Neural cell (in vitro differentiated cells): ENCODE data around the gene TMEM218. TPM values are rescaled to one million over a fixed set of nuclear protein-coding genes. Genes with fewer than 3 reads are reported as not detected.

Experiments
- H2AFZ ChIP-seq: fragments of 200-600, 300-800 bp; sonication (generic), shearing (Covaris generic); 2 replicates; pipeline ENCODE4 v1.6.0; 2014; ENCODE audit warnings: low read depth, mild to moderate bottlenecking, antibody characterized with exemption, low read length, moderate library complexity
- H3F3A ChIP-seq: fragments of 200-600 bp; shearing (Covaris generic); 2 replicates; pipeline ENCODE4 v1.6.1; 2016; ENCODE audit warnings: mild to moderate bottlenecking, moderate library complexity, mixed read lengths, antibody characterized with exemption, low read length; ENCODE audit not compliant: insufficient read depth, poor library complexity, severe bottlenecking
- H3K27ac ChIP-seq: fragments of 200-600, 300-800 bp; sonication (generic), shearing (Covaris generic); 2 replicates; pipeline ENCODE4 v1.5.1; 2014; ENCODE audit warnings: mild to moderate bottlenecking, low read length, moderate library complexity
- H3K27me3 ChIP-seq: fragments of 300-800, 200-600 bp; sonication (generic), shearing (Covaris generic); 2 replicates; pipeline ENCODE4 v1.6.0; 2014; ENCODE audit warnings: mild to moderate bottlenecking, low read depth, low read length, moderate library complexity; ENCODE audit not compliant: insufficient read depth
- H3K36me3 ChIP-seq: fragments of 300-800, 200-600 bp; sonication (generic), shearing (Covaris generic); 2 replicates; pipeline ENCODE4 v1.5.1; 2014; ENCODE audit warnings: mild to moderate bottlenecking, antibody characterized with exemption, low read length, moderate library complexity; ENCODE audit not compliant: insufficient read depth
- H3K4me2 ChIP-seq: fragments of 300-800, 200-600 bp; sonication (generic), shearing (Covaris generic); 2 replicates; pipeline ENCODE4 v1.6.0; 2014; ENCODE audit warnings: mild to moderate bottlenecking, low read length
- H3K4me3 ChIP-seq: fragments of 300-800, 200-600 bp; sonication (generic), shearing (Covaris generic); 2 replicates; pipeline ENCODE4 v1.5.1; 2014; ENCODE audit warnings: mild to moderate bottlenecking, low read length, moderate library complexity
- H3K79me2 ChIP-seq: fragments of 200-600 bp; shearing (Covaris generic); replicated peaks from 2 replicates; pipeline ENCODE4 v1.6.0; 2014; ENCODE audit warnings: mild to moderate bottlenecking, low read length, moderate library complexity; ENCODE audit not compliant: insufficient read depth
- H3K9ac ChIP-seq: fragments of 300-800, 200-600 bp; sonication (generic), shearing (Covaris generic); 2 replicates; pipeline ENCODE4 v1.6.1; 2016; ENCODE audit warnings: mild to moderate bottlenecking, low read length, mixed read lengths
- H3K9me2 ChIP-seq: fragments of 200-600 bp; shearing (Covaris generic); 2 replicates; pipeline ENCODE4 v1.6.1; 2016; ENCODE audit warnings: mild to moderate bottlenecking, low read length, mixed read lengths; ENCODE audit not compliant: insufficient read depth
- H3K9me3 ChIP-seq: fragments of 200-600, 300-800 bp; sonication (generic), shearing (Covaris generic); 2 replicates; pipeline ENCODE4 v1.6.1; 2016; ENCODE audit warnings: mild to moderate bottlenecking, mixed run types, low read length, moderate library complexity, mixed read lengths
- H4K20me1 ChIP-seq: fragments of 200-600 bp; shearing (Covaris generic); 2 replicates; pipeline ENCODE4 v1.6.1; 2016; ENCODE audit warnings: mild to moderate bottlenecking, mixed run types; ENCODE audit not compliant: insufficient read depth
- EP300 ChIP-seq: fragments of 450-650 bp; conservative IDR thresholded peaks from 2 replicates; pipeline ENCODE4 v1.6.1; 2014; ENCODE audit warnings: antibody characterized with exemption, mild to moderate bottlenecking, moderate library complexity; ENCODE audit not compliant: poor library complexity, severe bottlenecking
- EZH2 ChIP-seq: fragments of 200-600, 300-800 bp; shearing (Covaris generic), sonication (generic); IDR thresholded peaks from 2 replicates; pipeline ENCODE4 v1.6.1; 2014; ENCODE audit warnings: antibody characterized with exemption, low read length, borderline replicate concordance, mild to moderate bottlenecking; ENCODE audit not compliant: insufficient read depth, poor library complexity, severe bottlenecking
- MXI1 ChIP-seq: fragments of 450-650 bp; conservative IDR thresholded peaks from 2 replicates; pipeline ENCODE4 v1.6.1; 2014; ENCODE audit warnings: antibody characterized with exemption, mild to moderate bottlenecking; ENCODE audit not compliant: poor library complexity, severe bottlenecking
- POLR2AphosphoS5 ChIP-seq: IDR thresholded peaks from 2 replicates; pipeline ENCODE4 v1.6.1; 2012
- RAD21 ChIP-seq: fragments of 450-650 bp; conservative IDR thresholded peaks from 2 replicates; pipeline ENCODE4 v1.6.1; 2014; ENCODE audit warnings: antibody characterized with exemption, mild to moderate bottlenecking, moderate library complexity
- SMC3 ChIP-seq: fragments of 450-650 bp; conservative IDR thresholded peaks from 2 replicates; pipeline ENCODE4 v1.6.1; 2014; ENCODE audit warnings: antibody characterized with exemption, mild to moderate bottlenecking, moderate library complexity; ENCODE audit not compliant: poor library complexity
- TAF1 ChIP-seq: IDR thresholded peaks from 2 replicates; pipeline ENCODE4 v1.6.1; 2012; ENCODE audit warnings: low read depth
- polyA plus RNA-seq: library from polyadenylated mRNA; depleted of rRNA; stranded (reverse); fragments of >200 nt; gene quantifications from 2 replicates; pipeline ENCODE4 v1.2.3, GENCODE V29; 2014
- TF ChIP-seq, protein P1 (sequence below): IDR thresholded peaks from 2 replicates; pipeline ENCODE4 v1.6.1; 2012; ENCODE audit warnings: borderline replicate concordance
- TF ChIP-seq, protein P2 (sequence below): fragments of 450-650 bp; IDR thresholded peaks from 2 replicates; pipeline ENCODE4 v1.5.1; 2014; ENCODE audit warnings: antibody characterized with exemption, mild to moderate bottlenecking, moderate library complexity; ENCODE audit not compliant: poor library complexity, severe bottlenecking

Gene TMEM218
- polyA plus RNA-seq, 1 donor from 2014 or later = 70.0 TPM

DNA sequence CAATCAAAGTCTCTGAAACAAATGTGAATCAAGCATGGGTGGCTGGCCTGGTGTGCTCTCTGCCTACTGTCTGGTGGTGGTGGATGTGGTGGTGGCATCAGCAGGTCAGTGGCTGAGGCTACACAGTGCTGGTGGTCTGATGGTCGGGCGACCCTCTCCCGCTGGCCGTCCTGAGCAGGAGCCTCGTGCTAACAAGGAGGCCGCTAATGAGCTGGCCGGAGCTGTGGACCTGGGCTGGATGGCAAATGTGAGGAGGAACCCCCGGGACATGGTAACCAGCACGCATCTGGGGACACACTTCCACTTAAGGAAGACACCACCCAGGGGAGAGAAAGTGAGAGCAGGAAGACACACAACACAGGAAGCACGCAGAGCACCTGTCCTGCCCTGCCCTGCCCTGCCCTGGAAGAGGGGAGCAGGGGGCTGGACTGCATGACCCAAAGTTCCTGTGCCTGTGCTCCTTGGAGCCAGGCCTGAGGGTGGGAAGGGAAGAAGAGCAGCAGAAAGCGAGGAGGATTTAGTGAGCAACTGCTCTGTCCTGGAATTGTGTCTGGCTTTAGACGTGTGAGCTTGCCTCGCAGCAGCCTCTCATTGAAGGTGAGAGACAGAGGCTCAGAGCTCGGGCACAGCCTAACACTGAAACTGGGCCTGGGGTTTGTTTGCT, 24.7 kb downstream of the TMEM218 start:
- H3K27me3 ChIP-seq = no peaks in the 10 kb centered on the region
- no peaks in the 10 kb centered on the region for H3K9me3 ChIP-seq
- H4K20me1 ChIP-seq = no peaks in the 10 kb centered on the region
- H3K4me3 ChIP-seq = no peak overlapping the region
- H3K9ac ChIP-seq = no peak overlapping the region
- no peaks in the 10 kb centered on the region for H3K36me3 ChIP-seq
- no peak for TF ChIP-seq POLR2AphosphoS5
- TF ChIP-seq RAD21 = no peak
- no peak for TF ChIP-seq EP300
- no peaks in the 10 kb centered on the region for H3K79me2 ChIP-seq
- H2AFZ ChIP-seq = no peak overlapping the region
- H3K4me2 ChIP-seq = no peak overlapping the region
- no peaks in the 10 kb centered on the region for H3K9me2 ChIP-seq
- no peak overlapping the region for H3K27ac ChIP-seq
- H3F3A ChIP-seq = no peaks in the 10 kb centered on the region

DNA sequence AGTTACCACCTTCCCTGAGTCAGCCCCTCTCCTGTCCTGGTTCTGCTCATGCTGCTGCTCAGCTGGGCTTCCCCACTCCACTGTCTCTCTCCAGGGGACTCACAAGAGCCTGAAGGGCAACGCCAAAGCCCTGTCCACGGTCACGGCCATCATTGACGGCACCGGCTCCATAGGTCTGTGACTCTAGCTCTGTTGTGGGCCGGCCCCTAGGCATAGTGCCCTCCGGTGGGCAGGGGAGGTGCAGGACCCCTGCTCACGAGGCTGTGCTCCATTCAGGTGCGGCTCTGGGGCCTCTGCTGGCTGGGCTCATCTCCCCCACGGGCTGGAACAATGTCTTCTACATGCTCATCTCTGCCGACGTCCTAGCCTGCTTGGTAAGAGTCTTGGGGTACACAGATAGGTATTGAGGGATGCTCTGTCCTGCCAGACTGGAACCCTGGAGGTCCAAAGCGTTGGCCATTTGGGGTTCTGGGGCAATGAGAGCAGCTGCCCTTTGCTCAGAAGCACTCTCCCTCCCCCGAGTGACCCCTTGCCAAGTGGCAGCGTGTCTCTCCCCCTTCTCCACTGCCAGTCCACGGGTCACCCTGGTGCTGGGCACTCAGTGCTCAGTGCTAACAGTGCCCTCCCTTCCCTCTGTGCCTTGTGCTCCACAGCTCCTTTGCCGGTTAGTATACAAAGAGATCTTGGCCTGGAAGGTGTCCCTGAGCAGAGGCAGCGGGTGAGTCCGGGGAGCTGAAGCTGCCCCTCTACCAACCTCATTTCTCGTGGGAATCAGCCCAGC, 25.9 kb downstream of the TMEM218 start:
- Histone ChIP-seq H3K4me2 (no peak overlapping the region), H3K9ac (no peak overlapping the region), H3K36me3 (no peaks in the 10 kb centered on the region), H3K9me3 (no peaks in the 10 kb centered on the region), H3F3A (no peaks in the 10 kb centered on the region), H2AFZ (no peak overlapping the region), H3K4me3 (no peak overlapping the region), H3K27me3 (no peaks in the 10 kb centered on the region), H3K9me2 (no peaks in the 10 kb centered on the region), H3K27ac (no peak overlapping the region), H4K20me1 (no peaks in the 10 kb centered on the region), H3K79me2 (no peaks in the 10 kb centered on the region)
- TF ChIP-seq, protein P1, sequence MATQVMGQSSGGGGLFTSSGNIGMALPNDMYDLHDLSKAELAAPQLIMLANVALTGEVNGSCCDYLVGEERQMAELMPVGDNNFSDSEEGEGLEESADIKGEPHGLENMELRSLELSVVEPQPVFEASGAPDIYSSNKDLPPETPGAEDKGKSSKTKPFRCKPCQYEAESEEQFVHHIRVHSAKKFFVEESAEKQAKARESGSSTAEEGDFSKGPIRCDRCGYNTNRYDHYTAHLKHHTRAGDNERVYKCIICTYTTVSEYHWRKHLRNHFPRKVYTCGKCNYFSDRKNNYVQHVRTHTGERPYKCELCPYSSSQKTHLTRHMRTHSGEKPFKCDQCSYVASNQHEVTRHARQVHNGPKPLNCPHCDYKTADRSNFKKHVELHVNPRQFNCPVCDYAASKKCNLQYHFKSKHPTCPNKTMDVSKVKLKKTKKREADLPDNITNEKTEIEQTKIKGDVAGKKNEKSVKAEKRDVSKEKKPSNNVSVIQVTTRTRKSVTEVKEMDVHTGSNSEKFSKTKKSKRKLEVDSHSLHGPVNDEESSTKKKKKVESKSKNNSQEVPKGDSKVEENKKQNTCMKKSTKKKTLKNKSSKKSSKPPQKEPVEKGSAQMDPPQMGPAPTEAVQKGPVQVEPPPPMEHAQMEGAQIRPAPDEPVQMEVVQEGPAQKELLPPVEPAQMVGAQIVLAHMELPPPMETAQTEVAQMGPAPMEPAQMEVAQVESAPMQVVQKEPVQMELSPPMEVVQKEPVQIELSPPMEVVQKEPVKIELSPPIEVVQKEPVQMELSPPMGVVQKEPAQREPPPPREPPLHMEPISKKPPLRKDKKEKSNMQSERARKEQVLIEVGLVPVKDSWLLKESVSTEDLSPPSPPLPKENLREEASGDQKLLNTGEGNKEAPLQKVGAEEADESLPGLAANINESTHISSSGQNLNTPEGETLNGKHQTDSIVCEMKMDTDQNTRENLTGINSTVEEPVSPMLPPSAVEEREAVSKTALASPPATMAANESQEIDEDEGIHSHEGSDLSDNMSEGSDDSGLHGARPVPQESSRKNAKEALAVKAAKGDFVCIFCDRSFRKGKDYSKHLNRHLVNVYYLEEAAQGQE = no peak
- TF ChIP-seq, protein P2, sequence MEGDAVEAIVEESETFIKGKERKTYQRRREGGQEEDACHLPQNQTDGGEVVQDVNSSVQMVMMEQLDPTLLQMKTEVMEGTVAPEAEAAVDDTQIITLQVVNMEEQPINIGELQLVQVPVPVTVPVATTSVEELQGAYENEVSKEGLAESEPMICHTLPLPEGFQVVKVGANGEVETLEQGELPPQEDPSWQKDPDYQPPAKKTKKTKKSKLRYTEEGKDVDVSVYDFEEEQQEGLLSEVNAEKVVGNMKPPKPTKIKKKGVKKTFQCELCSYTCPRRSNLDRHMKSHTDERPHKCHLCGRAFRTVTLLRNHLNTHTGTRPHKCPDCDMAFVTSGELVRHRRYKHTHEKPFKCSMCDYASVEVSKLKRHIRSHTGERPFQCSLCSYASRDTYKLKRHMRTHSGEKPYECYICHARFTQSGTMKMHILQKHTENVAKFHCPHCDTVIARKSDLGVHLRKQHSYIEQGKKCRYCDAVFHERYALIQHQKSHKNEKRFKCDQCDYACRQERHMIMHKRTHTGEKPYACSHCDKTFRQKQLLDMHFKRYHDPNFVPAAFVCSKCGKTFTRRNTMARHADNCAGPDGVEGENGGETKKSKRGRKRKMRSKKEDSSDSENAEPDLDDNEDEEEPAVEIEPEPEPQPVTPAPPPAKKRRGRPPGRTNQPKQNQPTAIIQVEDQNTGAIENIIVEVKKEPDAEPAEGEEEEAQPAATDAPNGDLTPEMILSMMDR = no peak
- TF ChIP-seq EZH2 = no peak
- no peak for TF ChIP-seq EP300
- no peak for TF ChIP-seq TAF1
- no peak for TF ChIP-seq RAD21
- TF ChIP-seq SMC3 = no peak
- no peak for TF ChIP-seq MXI1
- no peak for TF ChIP-seq POLR2AphosphoS5
